ENCODE results near the gene TBC1D22A. TPM values are rescaled to one million over a fixed set of nuclear protein-coding genes. Genes with fewer than 3 reads are reported as not detected.

Gene TBC1D22A
- total and polyA plus RNA-seq, 2 donors from 2014 or later = 24.6 to 39.4 TPM

GRCh38 chr22:46918197-46918596, 155.7 kb downstream of the TBC1D22A start:
- H3K36me3 ChIP-seq (ENCODE audit: control insufficient read depth in 2 of 3, insufficient read depth in 3 of 3, low read length in 3 of 3) = peaks cover 2 to 12% (median 4%) of the 10 kb centered on the region in 3 donors
- H3K4me1 ChIP-seq (ENCODE audit: control insufficient read depth in 2 of 3, insufficient read depth in 2 of 3, low read depth in 1 of 3, low read length in 3 of 3) = no peaks in the 10 kb centered on the region
- H3K27ac ChIP-seq (ENCODE audit: low read depth in 2 of 2, low read length in 2 of 2) = no peak overlapping the region
- FAIRE-seq (no peak), DNase-seq (no peak)
- H3K9ac ChIP-seq (ENCODE audit: low read length in 3 of 3) = no peak overlapping the region
- no peak overlapping the region for H3K4me3 ChIP-seq (ENCODE audit: low read length in 3 of 3)
- no peaks in the 10 kb centered on the region for H3K27me3 ChIP-seq (ENCODE audit: control insufficient read depth, insufficient read depth, low read length)
- peaks cover 0 to 3% (median 3%) of the 10 kb centered on the region in 3 donors for H3K9me3 ChIP-seq (ENCODE audit: control insufficient read depth in 2 of 3, insufficient read depth in 1 of 3, low read length in 3 of 3)
- TF ChIP-seq CTCF (IDR thresholded peaks at IDR 0.05; ENCODE audit: borderline replicate concordance, extremely low read depth, insufficient read depth) = no peak
- intact Hi-C loops (cut with DNase I) = no loop called here

GRCh38 chr22:46922037-46922436, 159.6 kb downstream of the TBC1D22A start:
- FAIRE-seq = no peak
- no peak for TF ChIP-seq CTCF (IDR thresholded peaks at IDR 0.05; ENCODE audit: borderline replicate concordance, extremely low read depth, insufficient read depth)
- H3K4me3 ChIP-seq (ENCODE audit: low read length in 3 of 3) = no peak overlapping the region

GRCh38 chr22:46923394-46923793, 160.9 kb downstream of the TBC1D22A start:
- no peak overlapping the region for H3K4me3 ChIP-seq (ENCODE audit: low read length in 3 of 3)
- H3K9ac ChIP-seq (ENCODE audit: low read length in 3 of 3) = no peak overlapping the region
- no peak for FAIRE-seq

More at GRCh38 chr22:46922037-46922436, 159.6 kb downstream of the TBC1D22A start:
- Histone ChIP-seq H3K36me3 (ENCODE audit: control insufficient read depth in 2 of 3, insufficient read depth in 3 of 3, low read length in 3 of 3) (peaks cover 0 to 2% (median 0%) of the 10 kb centered on the region in 3 donors), H3K27ac (ENCODE audit: low read depth in 2 of 2, low read length in 2 of 2) (no peak overlapping the region), H3K9ac (ENCODE audit: low read length in 3 of 3) (no peak overlapping the region), H3K9me3 (ENCODE audit: control insufficient read depth in 2 of 3, insufficient read depth in 1 of 3, low read length in 3 of 3) (peaks cover 0 to 3% (median 3%) of the 10 kb centered on the region in 3 donors), H3K27me3 (ENCODE audit: control insufficient read depth, insufficient read depth, low read length) (no peaks in the 10 kb centered on the region), H3K4me1 (ENCODE audit: control insufficient read depth in 2 of 3, insufficient read depth in 2 of 3, low read depth in 1 of 3, low read length in 3 of 3) (no peaks in the 10 kb centered on the region)
- intact Hi-C loops (cut with DNase I) = no loop called here
- DNase-seq = no peak

More at GRCh38 chr22:46923394-46923793, 160.9 kb downstream of the TBC1D22A start:
- Histone ChIP-seq H3K27ac (ENCODE audit: low read depth in 2 of 2, low read length in 2 of 2) (no peak overlapping the region), H3K27me3 (ENCODE audit: control insufficient read depth, insufficient read depth, low read length) (no peaks in the 10 kb centered on the region), H3K9me3 (ENCODE audit: control insufficient read depth in 2 of 3, insufficient read depth in 1 of 3, low read length in 3 of 3) (peaks cover 0 to 3% (median 3%) of the 10 kb centered on the region in 3 donors), H3K4me1 (ENCODE audit: control insufficient read depth in 2 of 3, insufficient read depth in 2 of 3, low read depth in 1 of 3, low read length in 3 of 3) (no peaks in the 10 kb centered on the region), H3K36me3 (ENCODE audit: control insufficient read depth in 2 of 3, insufficient read depth in 3 of 3, low read length in 3 of 3) (peaks cover 0 to 4% (median 0%) of the 10 kb centered on the region in 3 donors)
- intact Hi-C loops (cut with DNase I) = no loop called here
- TF ChIP-seq CTCF (IDR thresholded peaks at IDR 0.05; ENCODE audit: borderline replicate concordance, extremely low read depth, insufficient read depth) = no peak
- DNase-seq = no peak
